DMS53 (cell line): Measurements from ENCODE around the gene SCML1.

Source experiments
- DNase-seq: peaks from one replicate; lab custom pipeline; 2025; lab: John Stamatoyannopoulos, UW

The SCML1 gene

GRCh38 chrX:17736856-17737709 lies at the start of gene SCML1:
Gene SCML1, plus strand, starts transcription at chrX:17737493. Its CDS starts 6,694 bp downstream, at chrX:17744187.
- DNase-seq = peak; percentile 99

GRCh38 chrX:17687648-17688047 lies 49.6 kb upstream of the SCML1 start:
- no peak for DNase-seq

- DNase-seq = peak; percentile 91
Observed at GRCh38 chrX:17689971-17690409, 47.3 kb upstream of the SCML1 start.

- peak; percentile 96 for DNase-seq
Observed at GRCh38 chrX:17692709-17693346, 44.5 kb upstream of the SCML1 start.

GRCh38 chrX:17697191-17697590 lies 40.1 kb upstream of the SCML1 start:
- peak; percentile 30 for DNase-seq

- no peak for DNase-seq
Observed at GRCh38 chrX:17700976-17701375, 36.3 kb upstream of the SCML1 start.

GRCh38 chrX:17703201-17703600 lies 34.1 kb upstream of the SCML1 start:
- no peak for DNase-seq

GRCh38 chrX:17705211-17705610 lies 32.1 kb upstream of the SCML1 start:
- no peak for DNase-seq

- DNase-seq = no peak
Observed at GRCh38 chrX:17706676-17707075, 30.6 kb upstream of the SCML1 start.

- no peak for DNase-seq
Observed at GRCh38 chrX:17707731-17708130, 29.6 kb upstream of the SCML1 start.

GRCh38 chrX:17710871-17711301 lies 26.4 kb upstream of the SCML1 start:
- DNase-seq = no peak

- no peak for DNase-seq
Observed at GRCh38 chrX:17713288-17713687, 24.0 kb upstream of the SCML1 start.

GRCh38 chrX:17718649-17719165 lies 18.6 kb upstream of the SCML1 start:
- DNase-seq = no peak

GRCh38 chrX:17719711-17720110 lies 17.6 kb upstream of the SCML1 start:
- no peak for DNase-seq

- DNase-seq = no peak
Observed at GRCh38 chrX:17721715-17722114, 15.6 kb upstream of the SCML1 start.

GRCh38 chrX:17725181-17725580 lies 12.1 kb upstream of the SCML1 start:
- DNase-seq = no peak

GRCh38 chrX:17732138-17732783 lies 5.0 kb upstream of the SCML1 start:
- DNase-seq = no peak

- DNase-seq = no peak
Observed at GRCh38 chrX:17735406-17735805, 1.9 kb upstream of the SCML1 start.

GRCh38 chrX:17736478-17736855 lies 826 bp upstream of the SCML1 start:
- DNase-seq = peak; percentile 59

- no peak for DNase-seq
Observed at GRCh38 chrX:17737710-17737985, 355 bp downstream of the SCML1 start.

- peak; percentile 69 for DNase-seq
Observed at GRCh38 chrX:17737986-17738713, 857 bp downstream of the SCML1 start.
